Ishikawa (cell line): ENCODE results near the gene MATN4.

ENCODE experiments used
- CEBPB ChIP-seq: IDR thresholded peaks from 2 replicates; pipeline ENCODE4 v1.6.1; 2012
- CREB1 ChIP-seq: IDR thresholded peaks from 2 replicates; pipeline ENCODE4 v1.6.1; 2012; ENCODE audit warnings: low read depth
- EGR1 ChIP-seq: IDR thresholded peaks from 2 replicates; pipeline ENCODE4 v1.6.1; 2012
- EP300 ChIP-seq: IDR thresholded peaks from 2 replicates; pipeline ENCODE4 v1.6.1; 2012; ENCODE audit warnings: borderline replicate concordance
- FOXM1 ChIP-seq: IDR thresholded peaks from 2 replicates; pipeline ENCODE4 v1.6.1; 2012; ENCODE audit warnings: low read depth, borderline replicate concordance
- MAX ChIP-seq: IDR thresholded peaks from 2 replicates; pipeline ENCODE4 v1.6.1; 2012
- NFIC ChIP-seq: IDR thresholded peaks from 2 replicates; pipeline ENCODE4 v1.6.1; 2012
- RAD21 ChIP-seq: IDR thresholded peaks from 2 replicates; pipeline ENCODE4 v1.6.1; 2012; ENCODE audit warnings: low read depth
- REST ChIP-seq: IDR thresholded peaks from 2 replicates; pipeline ENCODE4 v1.6.1; 2012; ENCODE audit warnings: low read depth, mild to moderate bottlenecking
- TAF1 ChIP-seq: IDR thresholded peaks from 2 replicates; pipeline ENCODE4 v1.6.1; 2012; ENCODE audit warnings: low read depth, mild to moderate bottlenecking
- TCF12 ChIP-seq: IDR thresholded peaks from 2 replicates; pipeline ENCODE4 v1.6.1; 2012; ENCODE audit warnings: low read depth
- TEAD4 ChIP-seq: IDR thresholded peaks from 2 replicates; pipeline ENCODE4 v1.6.1; 2012
- USF1 ChIP-seq: IDR thresholded peaks from 2 replicates; pipeline ENCODE4 v1.6.1; 2012
- YY1 ChIP-seq: IDR thresholded peaks from 2 replicates; pipeline ENCODE4 v1.6.1; 2012; ENCODE audit warnings: low read depth
- ZBTB7A ChIP-seq: IDR thresholded peaks from 2 replicates; pipeline ENCODE4 v1.6.1; 2012; ENCODE audit warnings: low read depth

MATN4 gene

GRCh38 chr20:45340236-45340847 lies 32.2 kb upstream of the MATN4 start:
- TF ChIP-seq TCF12 (no peak), NFIC (no peak), EGR1 (no peak), TEAD4 (no peak), ZBTB7A (0 out of 2 replicates have a peak, but pooled peaks have one; percentile 60), CREB1 (no peak)

- no peak for TF ChIP-seq CREB1
- TF ChIP-seq TCF12 = no peak
- no peak for TF ChIP-seq NFIC
- no peak for TF ChIP-seq EP300
- TF ChIP-seq FOXM1 = no peak
- TF ChIP-seq MAX = no peak
- TF ChIP-seq TAF1 = no peak
- TF ChIP-seq CEBPB = no peak
- no peak for TF ChIP-seq RAD21
- TF ChIP-seq REST = no peak
- no peak for TF ChIP-seq TEAD4
- TF ChIP-seq EGR1 = no peak
- no peak for TF ChIP-seq USF1
- no peak for TF ChIP-seq ZBTB7A
- no peak for TF ChIP-seq YY1
These were observed 31.7 kb upstream of the MATN4 start for GRCh38 chr20:45339799-45340198.

GRCh38 chr20:45339084-45339483 lies 31.0 kb upstream of the MATN4 start:
- TF ChIP-seq TCF12 (no peak), USF1 (no peak), MAX (no peak), REST (no peak), EGR1 (no peak), ZBTB7A (no peak), TEAD4 (no peak), TAF1 (no peak), NFIC (no peak), EP300 (no peak)

GRCh38 chr20:45338121-45339030 lies 30.3 kb upstream of the MATN4 start:
- TF ChIP-seq CREB1 (no peak), TAF1 (no peak), TEAD4 (no peak), EGR1 (no peak), MAX (no peak), REST (no peak), EP300 (no peak), CEBPB (no peak), ZBTB7A (no peak), FOXM1 (no peak), RAD21 (no peak), NFIC (no peak), USF1 (no peak), TCF12 (no peak), YY1 (no peak)
